Lower lobe of right lung (tissue), 2 donors: ENCODE results near the gene CENPC. TPM values are rescaled to one million over a fixed set of nuclear protein-coding genes. Genes with fewer than 3 reads are reported as not detected.

Source experiments
- ATAC-seq, 2 donors: fragments of 200-7000 bp; cut with Tn5 transposase; one replicate each; pipeline ENCODE4 v1.9.1; 2020 to 2022; ENCODE audit warnings: mild to moderate bottlenecking in 2 of 2, moderate library complexity in 2 of 2
- DNase-seq: peaks from one replicate; pipeline ENCODE4 v3.0.0-alpha.2; 2020
- H3K27ac ChIP-seq: fragments of 200-600 bp; one replicate; pipeline ENCODE4 v1.8.0; 2022
- H3K27me3 ChIP-seq: fragments of 200-600 bp; one replicate; pipeline ENCODE4 v1.8.0; 2022; ENCODE audit warnings: low read depth
- H3K36me3 ChIP-seq: fragments of 200-600 bp; one replicate; pipeline ENCODE4 v1.8.0; 2022; ENCODE audit warnings: mild to moderate bottlenecking
- H3K4me1 ChIP-seq: fragments of 200-600 bp; one replicate; pipeline ENCODE4 v1.8.0; 2022
- H3K4me3 ChIP-seq: fragments of 200-600 bp; one replicate; pipeline ENCODE4 v1.8.0; 2022; ENCODE audit warnings: mild to moderate bottlenecking
- H3K9me3 ChIP-seq: fragments of 200-600 bp; one replicate; pipeline ENCODE4 v1.8.0; 2022
- intact Hi-C: fragments of 100-400 bp; cut with DNase I; formaldehyde crosslinking; loops from one replicate; pipeline ENCODE4 v1.11.0; 2022
- total RNA-seq: library from RNA; stranded (reverse); fragmentation: NEBNext Ultra II Directional; extraction: Animal tissue kit (Norgen Biotek cat#: 25700); gene quantifications from one replicate; pipeline ENCODE4 v1.2.1, GENCODE V29; 2021
- TF ChIP-seq, protein P1 (sequence below): fragments of 200-600 bp; IDR thresholded peaks from one replicate; pipeline ENCODE4 v1.8.0; 2022; ENCODE audit warnings: antibody characterized with exemption, mild to moderate bottlenecking
- donor health status: DM: no; HTN: yes; CAD: no; lungs with severe emphysema.

CENPC gene
- total RNA-seq, 1 donor from 2014 or later: 27.4 TPM

DNA sequence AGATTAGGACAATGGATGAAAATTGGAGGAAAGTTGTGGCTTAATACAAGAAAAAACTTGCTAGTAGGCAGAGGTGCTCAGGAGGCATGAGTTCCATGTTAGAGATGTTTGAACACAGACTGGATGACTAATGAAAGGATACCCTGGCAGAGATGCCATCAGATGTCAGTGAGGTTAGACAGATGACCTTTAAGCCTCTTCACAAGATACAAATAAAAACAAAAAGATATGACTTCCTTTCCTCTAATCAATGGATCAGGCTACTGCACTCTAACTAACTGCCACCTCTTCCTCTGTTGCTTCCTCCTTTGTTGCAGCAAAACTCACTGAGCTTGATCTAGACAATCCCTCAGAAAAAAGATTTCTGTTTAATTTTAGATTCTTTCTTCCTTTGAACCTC, 27.9 kb upstream of the CENPC start:
- H3K36me3 ChIP-seq: no peaks in the 10 kb centered on the region
- H3K9me3 ChIP-seq: no peaks in the 10 kb centered on the region
- TF ChIP-seq, protein P1, sequence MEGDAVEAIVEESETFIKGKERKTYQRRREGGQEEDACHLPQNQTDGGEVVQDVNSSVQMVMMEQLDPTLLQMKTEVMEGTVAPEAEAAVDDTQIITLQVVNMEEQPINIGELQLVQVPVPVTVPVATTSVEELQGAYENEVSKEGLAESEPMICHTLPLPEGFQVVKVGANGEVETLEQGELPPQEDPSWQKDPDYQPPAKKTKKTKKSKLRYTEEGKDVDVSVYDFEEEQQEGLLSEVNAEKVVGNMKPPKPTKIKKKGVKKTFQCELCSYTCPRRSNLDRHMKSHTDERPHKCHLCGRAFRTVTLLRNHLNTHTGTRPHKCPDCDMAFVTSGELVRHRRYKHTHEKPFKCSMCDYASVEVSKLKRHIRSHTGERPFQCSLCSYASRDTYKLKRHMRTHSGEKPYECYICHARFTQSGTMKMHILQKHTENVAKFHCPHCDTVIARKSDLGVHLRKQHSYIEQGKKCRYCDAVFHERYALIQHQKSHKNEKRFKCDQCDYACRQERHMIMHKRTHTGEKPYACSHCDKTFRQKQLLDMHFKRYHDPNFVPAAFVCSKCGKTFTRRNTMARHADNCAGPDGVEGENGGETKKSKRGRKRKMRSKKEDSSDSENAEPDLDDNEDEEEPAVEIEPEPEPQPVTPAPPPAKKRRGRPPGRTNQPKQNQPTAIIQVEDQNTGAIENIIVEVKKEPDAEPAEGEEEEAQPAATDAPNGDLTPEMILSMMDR: no peak
- ATAC-seq (no peak), DNase-seq (no peak)
- intact Hi-C loops: no loop called here
- H3K4me1 ChIP-seq: no peaks in the 10 kb centered on the region
- H3K27ac ChIP-seq: no peak overlapping the region
- H3K27me3 ChIP-seq: no peaks in the 10 kb centered on the region
- no peak overlapping the region for H3K4me3 ChIP-seq

DNA sequence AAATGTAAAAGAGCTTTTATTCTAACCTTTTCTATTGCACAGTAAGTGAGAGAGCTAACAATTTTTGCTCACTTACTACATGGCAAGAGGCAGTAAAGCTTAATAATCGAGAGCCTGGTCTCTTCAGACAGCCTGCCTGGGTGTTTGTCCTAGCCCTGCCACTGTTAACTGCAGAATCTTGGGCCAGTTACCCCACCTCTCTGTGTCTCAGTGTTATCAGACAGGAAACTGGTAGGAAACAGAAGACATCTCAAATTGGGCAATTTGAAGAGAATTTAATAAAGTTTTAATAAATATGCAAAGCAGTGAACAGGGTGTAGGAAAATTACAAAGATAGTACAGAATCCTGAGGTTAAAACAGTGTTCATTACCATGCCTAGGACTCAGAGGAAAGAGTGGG, 26.7 kb upstream of the CENPC start:
- intact Hi-C loops: no loop called here
- DNase-seq (no peak), ATAC-seq (no peak)
- Histone ChIP-seq H3K27me3 (no peaks in the 10 kb centered on the region), H3K27ac (no peak overlapping the region), H3K4me3 (no peak overlapping the region), H3K9me3 (no peaks in the 10 kb centered on the region), H3K4me1 (no peaks in the 10 kb centered on the region), H3K36me3 (no peaks in the 10 kb centered on the region)
- TF ChIP-seq, protein P1: no peak

DNA sequence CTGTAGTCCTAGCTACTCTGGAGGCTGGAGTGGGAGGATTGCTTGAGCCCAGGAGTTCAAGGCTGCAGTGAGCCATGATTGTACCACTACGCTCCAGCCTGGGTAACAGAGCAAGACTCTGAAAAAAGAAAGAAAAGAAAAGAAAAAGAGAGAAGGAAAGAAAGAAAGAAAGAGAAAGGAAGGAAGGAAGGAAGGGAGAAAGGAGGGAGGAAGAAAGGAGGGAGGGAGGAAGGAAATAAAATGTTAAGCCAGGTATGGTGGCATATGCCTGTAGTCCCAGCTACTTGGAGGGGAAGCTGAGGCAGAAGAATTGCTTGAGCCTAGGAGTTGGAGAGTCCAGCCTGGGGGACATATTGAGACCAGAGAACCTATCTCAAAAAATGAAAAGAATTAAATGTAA, 25.2 kb upstream of the CENPC start:
- DNase-seq (no peak), ATAC-seq (no peak)
- Histone ChIP-seq H3K4me3 (no peak overlapping the region), H3K27ac (no peak overlapping the region), H3K36me3 (no peaks in the 10 kb centered on the region), H3K27me3 (no peaks in the 10 kb centered on the region), H3K4me1 (no peaks in the 10 kb centered on the region), H3K9me3 (no peaks in the 10 kb centered on the region)
- intact Hi-C loops: no loop called here
- TF ChIP-seq, protein P1: no peak

DNA sequence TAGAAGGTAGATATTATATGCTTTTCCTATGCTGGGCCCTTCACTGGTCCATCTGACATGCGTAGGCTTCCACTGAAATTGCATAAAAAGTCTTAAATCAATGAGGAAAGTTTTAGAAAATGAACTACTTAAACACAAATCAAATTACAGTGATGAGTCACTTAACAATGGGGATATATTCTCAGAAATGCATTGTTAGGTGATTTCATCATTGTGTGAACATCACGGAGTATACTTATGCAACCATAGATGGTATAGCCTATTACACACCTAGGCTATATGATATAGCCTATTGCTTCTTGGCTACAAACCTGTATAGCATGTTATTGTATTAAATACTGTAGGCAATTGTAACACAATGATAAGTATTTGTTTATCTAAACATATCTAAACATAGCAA, 23.5 kb upstream of the CENPC start:
- DNase-seq (no peak), ATAC-seq (no peak)
- Histone ChIP-seq H3K4me1 (no peaks in the 10 kb centered on the region), H3K4me3 (no peak overlapping the region), H3K27ac (no peak overlapping the region), H3K27me3 (no peaks in the 10 kb centered on the region), H3K36me3 (no peaks in the 10 kb centered on the region), H3K9me3 (no peaks in the 10 kb centered on the region)
- intact Hi-C loops: no loop called here
- TF ChIP-seq, protein P1: no peak

DNA sequence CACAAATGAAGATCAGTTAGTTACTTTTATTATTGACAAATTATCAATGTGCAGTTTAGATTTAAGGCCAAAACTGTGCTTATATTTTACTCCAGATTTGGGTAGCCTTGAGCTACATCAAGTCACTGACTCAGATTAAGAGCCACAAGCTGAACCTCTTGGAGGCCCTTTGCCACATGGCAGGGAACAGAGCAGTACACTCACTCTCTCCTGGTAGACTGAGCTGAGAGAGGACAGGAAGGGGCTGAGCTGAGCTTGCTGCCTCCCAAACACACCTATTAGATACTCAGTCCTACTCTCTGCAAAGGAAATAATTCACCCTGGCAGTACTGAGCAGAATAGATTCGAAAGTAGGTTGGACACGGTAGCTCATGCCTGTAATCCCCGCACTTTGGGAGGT, 21.0 kb upstream of the CENPC start:
- TF ChIP-seq, protein P1: no peak
- Histone ChIP-seq H3K4me3 (no peak overlapping the region), H3K27me3 (no peaks in the 10 kb centered on the region), H3K36me3 (no peaks in the 10 kb centered on the region), H3K9me3 (no peaks in the 10 kb centered on the region), H3K27ac (no peak overlapping the region), H3K4me1 (no peaks in the 10 kb centered on the region)
- intact Hi-C loops: no loop called here
- no peak for DNase-seq
- no peak for ATAC-seq

DNA sequence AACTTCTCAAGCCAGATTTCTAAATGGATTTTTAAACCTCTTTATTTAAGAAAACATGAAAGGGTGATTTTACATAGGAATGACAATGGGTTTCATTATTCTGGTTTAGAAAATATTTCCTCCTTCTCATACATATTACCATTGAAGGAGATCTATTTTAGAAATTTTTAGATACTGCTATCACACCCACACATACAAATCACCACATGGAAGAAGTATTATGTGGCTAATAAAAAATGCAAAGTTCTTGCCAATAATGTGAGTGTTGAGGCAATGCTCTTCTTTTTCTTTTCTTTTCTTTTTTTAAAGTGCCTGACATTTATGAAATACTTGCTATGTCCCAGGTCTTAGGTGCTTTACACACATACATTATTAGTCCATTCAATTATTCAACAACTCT, 20.0 kb upstream of the CENPC start:
- DNase-seq (no peak), ATAC-seq (no peak)
- H3K27me3 ChIP-seq: no peaks in the 10 kb centered on the region
- H3K4me1 ChIP-seq: no peaks in the 10 kb centered on the region
- no peaks in the 10 kb centered on the region for H3K9me3 ChIP-seq
- no peak overlapping the region for H3K4me3 ChIP-seq
- H3K27ac ChIP-seq: no peak overlapping the region
- TF ChIP-seq, protein P1: no peak
- intact Hi-C loops: no loop called here
- H3K36me3 ChIP-seq: no peaks in the 10 kb centered on the region
